22Rv1 (cell line): ENCODE data around the gene PDAP1.

Source experiments
- ZFX ChIP-seq: fragments of 450-650 bp; IDR thresholded peaks from 2 replicates; pipeline ENCODE4 v1.6.1; 2017; ENCODE audit warnings: antibody characterized with exemption, borderline replicate concordance
- TF ChIP-seq, protein P1 (sequence below): fragments of 450-650 bp; IDR thresholded peaks from 2 replicates; pipeline ENCODE4 v1.5.1; 2017; ENCODE audit warnings: mild to moderate bottlenecking

DNA sequence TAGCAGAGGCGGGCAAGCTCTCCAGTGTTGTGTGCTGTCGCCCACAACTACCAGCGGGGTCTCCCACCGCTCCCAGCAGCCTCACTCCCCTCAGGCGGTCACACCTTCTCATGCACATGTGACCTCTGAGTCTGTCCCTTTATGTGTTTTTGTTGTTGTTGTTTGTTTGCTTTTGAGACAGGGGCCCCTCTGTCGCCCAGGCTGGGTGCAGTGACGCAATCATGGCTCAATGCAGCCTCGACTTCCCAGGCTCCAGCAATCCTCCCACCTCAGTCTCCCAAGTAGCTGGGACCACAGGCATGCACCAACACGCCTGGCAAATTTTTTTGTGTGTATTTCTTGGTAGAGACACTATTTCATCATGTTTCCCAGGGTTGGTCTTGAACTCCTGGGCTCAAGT, 31.8 kb upstream of the PDAP1 start:
- TF ChIP-seq, protein P1, sequence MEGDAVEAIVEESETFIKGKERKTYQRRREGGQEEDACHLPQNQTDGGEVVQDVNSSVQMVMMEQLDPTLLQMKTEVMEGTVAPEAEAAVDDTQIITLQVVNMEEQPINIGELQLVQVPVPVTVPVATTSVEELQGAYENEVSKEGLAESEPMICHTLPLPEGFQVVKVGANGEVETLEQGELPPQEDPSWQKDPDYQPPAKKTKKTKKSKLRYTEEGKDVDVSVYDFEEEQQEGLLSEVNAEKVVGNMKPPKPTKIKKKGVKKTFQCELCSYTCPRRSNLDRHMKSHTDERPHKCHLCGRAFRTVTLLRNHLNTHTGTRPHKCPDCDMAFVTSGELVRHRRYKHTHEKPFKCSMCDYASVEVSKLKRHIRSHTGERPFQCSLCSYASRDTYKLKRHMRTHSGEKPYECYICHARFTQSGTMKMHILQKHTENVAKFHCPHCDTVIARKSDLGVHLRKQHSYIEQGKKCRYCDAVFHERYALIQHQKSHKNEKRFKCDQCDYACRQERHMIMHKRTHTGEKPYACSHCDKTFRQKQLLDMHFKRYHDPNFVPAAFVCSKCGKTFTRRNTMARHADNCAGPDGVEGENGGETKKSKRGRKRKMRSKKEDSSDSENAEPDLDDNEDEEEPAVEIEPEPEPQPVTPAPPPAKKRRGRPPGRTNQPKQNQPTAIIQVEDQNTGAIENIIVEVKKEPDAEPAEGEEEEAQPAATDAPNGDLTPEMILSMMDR: no peak
- no peak for TF ChIP-seq ZFX
